Upper lobe of left lung (tissue), 4 donors: Measurements from ENCODE around the gene BBS9.

ENCODE experiments used
- CTCF ChIP-seq, 6 experiments: fragments of 450-650 bp in 4 of 6; fragments of 200-600 bp in 2 of 6; sonication (generic) in 2 of 6; IDR thresholded peaks; one replicate each; pipeline ENCODE4 v1.5.1; 2016 to 2019; ENCODE audit warnings: antibody characterized with exemption in 6 of 6
- EP300 ChIP-seq, 4 donors: sonication (generic); formaldehyde crosslinking; IDR thresholded peaks; one replicate each; pipeline ENCODE4 v1.5.1; 2017; ENCODE audit warnings: antibody characterized with exemption in 4 of 4, control low read depth in 2 of 4

DNA sequence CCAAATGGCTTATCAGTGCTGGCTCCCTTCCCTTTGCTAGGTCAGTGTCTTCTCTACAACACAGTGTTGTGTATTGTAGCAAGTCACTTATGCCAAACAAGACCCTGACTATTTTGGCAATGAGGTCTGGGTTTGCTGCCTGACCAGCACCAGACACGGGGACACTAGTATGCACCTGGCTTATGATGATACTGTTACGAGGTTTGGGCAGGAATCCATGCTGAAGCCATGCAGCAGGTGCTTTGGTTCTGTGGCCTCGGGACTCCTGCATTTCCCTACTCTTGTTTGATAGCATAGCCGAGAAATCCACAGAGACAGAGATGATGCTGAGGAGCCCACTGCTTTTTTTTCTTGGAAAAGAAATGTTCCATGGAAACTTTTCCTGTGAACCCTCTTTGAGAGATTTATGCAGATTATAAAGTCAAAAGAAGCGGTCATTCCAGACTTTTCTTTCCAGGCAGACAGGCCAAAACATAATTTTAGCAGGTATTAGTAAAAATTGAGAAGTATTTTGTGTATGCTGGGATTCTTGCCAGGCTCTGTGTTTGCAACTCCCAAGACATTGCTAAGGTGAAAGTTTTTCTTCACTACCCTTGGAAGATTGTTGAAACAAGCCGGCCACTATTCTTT, 291.1 kb downstream of the BBS9 start:
- TF ChIP-seq CTCF (IDR thresholded peaks at IDR 0.05): no peak
- TF ChIP-seq EP300 (IDR thresholded peaks at IDR 0.05): no peak
